Suprapubic skin (tissue), 4 donors: ENCODE measurements around the gene NDUFC2.

Source experiments
- CTCF ChIP-seq, 2 donors: fragments of 200-600 bp in 1 of 2; fragments of 450-650 bp in 1 of 2; sonication (generic) in 1 of 2; IDR thresholded peaks; one replicate each; pipeline ENCODE4 v1.5.1; 2016 to 2019; ENCODE audit warnings: antibody characterized with exemption in 2 of 2, mild to moderate bottlenecking in 1 of 2, moderate library complexity in 1 of 2
- POLR2A ChIP-seq, 2 donors: fragments of 450-650 bp; IDR thresholded peaks; one replicate each; pipeline ENCODE4 v1.6.1; 2017; ENCODE audit warnings: antibody characterized with exemption in 2 of 2, mild to moderate bottlenecking in 2 of 2, moderate library complexity in 2 of 2
- POLR2AphosphoS5 ChIP-seq, 3 donors: sonication (generic); formaldehyde crosslinking; IDR thresholded peaks; one replicate each; pipeline ENCODE4 v1.6.1; 2017; ENCODE audit warnings: antibody characterized with exemption in 3 of 3

- TF ChIP-seq CTCF (IDR thresholded peaks at IDR 0.05), result peak; percentile 88 to 99
- TF ChIP-seq POLR2AphosphoS5 (IDR thresholded peaks at IDR 0.05), result peak in 2 of 3 donors; percentile 26 to 53
- TF ChIP-seq POLR2A (IDR thresholded peaks at IDR 0.05), result no peak
These were observed 33.7 kb downstream of the NDUFC2 start for GRCh38 chr11:78045851-78046485.
